Mucosa of rectum (tissue), 2 donors: ENCODE results near the gene RBM6.
"Not testable (repeated sequence)": the region's sequence is repeated elsewhere in the genome, so short reads cannot be mapped to it uniquely, and the experiment has no call there.

ENCODE experiments used
- H3K27ac ChIP-seq, 2 donors: one replicate each; pipeline ENCODE4 v1.7.0; 2013; ENCODE audit warnings: inconsistent platforms in 2 of 2, low read depth in 2 of 2, low read length in 2 of 2
- H3K27me3 ChIP-seq, 2 donors: one replicate each; pipeline ENCODE4 v1.7.0; 2013; ENCODE audit warnings: low read length in 2 of 2; ENCODE audit not compliant: control insufficient read depth in 2 of 2, insufficient read depth in 2 of 2
- H3K36me3 ChIP-seq, 2 donors: one replicate each; pipeline ENCODE4 v1.7.0; 2013; ENCODE audit warnings: low read length in 2 of 2; ENCODE audit not compliant: control insufficient read depth in 2 of 2, insufficient read depth in 2 of 2
- H3K4me1 ChIP-seq, 2 donors: one replicate each; pipeline ENCODE4 v1.7.0; 2013; ENCODE audit warnings: low read length in 2 of 2, mild to moderate bottlenecking in 1 of 2; ENCODE audit not compliant: control insufficient read depth in 2 of 2, insufficient read depth in 2 of 2
- H3K4me3 ChIP-seq, 2 donors: one replicate each; pipeline ENCODE4 v1.7.0; 2013; ENCODE audit warnings: low read length in 2 of 2
- H3K9ac ChIP-seq, 2 donors: one replicate each; pipeline ENCODE4 v1.7.0; 2013; ENCODE audit warnings: low read length in 2 of 2, low read depth in 1 of 2, mild to moderate bottlenecking in 1 of 2
- H3K9me3 ChIP-seq, 2 donors: one replicate each; pipeline ENCODE4 v1.7.0; 2013; ENCODE audit warnings: low read length in 2 of 2; ENCODE audit not compliant: control insufficient read depth in 2 of 2
- donor health status: healthy.
- donor health status: Normal muscosa, but diverticular disease.

Gene RBM6

DNA sequence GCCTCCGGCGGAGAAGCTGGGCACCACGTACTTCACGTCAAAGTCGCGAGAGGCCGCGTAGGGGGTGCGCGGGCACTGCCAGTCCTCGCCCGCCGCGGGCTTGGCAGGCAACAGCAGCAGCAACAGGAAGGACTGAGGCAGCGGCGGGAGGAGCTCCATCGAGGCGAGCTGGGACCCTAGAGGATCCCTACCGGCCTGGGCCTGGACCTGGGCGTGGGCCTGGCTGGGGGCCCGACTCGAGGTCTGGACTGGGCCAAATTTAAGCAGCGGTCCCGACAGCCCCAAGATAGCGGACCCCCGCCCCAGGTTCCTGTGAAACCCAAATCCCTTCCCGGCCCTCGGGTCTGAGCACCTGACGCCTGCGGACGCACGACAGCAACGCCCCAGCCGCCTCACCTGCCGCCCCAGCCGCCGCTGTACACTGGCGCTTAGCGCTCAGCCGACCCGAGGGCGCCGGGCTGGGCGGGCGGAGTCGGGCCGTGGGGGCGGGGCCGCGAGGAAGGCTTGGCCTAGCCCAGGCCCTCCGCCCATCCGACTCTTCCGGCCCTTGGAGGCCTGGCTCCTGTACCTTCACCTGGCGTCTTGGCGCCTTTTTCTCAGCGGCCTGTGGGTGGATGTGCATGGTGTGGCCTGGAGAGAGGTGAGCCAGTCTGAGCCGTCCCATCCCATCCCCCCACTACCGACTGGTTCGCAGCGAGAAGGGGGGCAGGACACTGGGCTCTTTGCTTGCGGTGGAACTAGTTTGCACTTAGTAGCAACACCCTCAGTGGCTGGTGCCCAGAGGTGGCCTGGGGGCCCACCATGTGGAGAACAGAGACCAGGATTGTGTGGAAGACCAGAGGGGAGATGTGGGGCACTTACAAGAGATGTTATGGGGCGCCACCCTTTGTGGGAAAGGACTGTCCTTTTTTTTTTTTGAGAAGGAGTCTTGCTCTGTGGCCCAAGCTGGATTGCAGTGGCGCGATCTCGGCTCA, 36.2 kb upstream of the RBM6 start, which contains the start of gene MST1R:
Gene MST1R (minus strand): TSS at position 423 of the 974 bp plus-strand sequence. CDS start 264 bp downstream, at position 159.
- Histone ChIP-seq H3K27me3 (no peaks in the 10 kb centered on the region), H3K9me3 (no peaks in the 10 kb centered on the region), H3K27ac (peak within 1 kb of the TSS; percentile 82 to 92), H3K4me1 (peaks cover 59 to 64% of the 10 kb centered on the region in 2 donors), H3K36me3 (peaks cover 2 to 3% of the 10 kb centered on the region in 2 donors), H3K4me3 (peak within 1 kb of the TSS; percentile 75 to 76), H3K9ac (peak within 1 kb of the TSS; percentile 75 to 92)

GRCh38 chr3:49904448-49904847, 35.5 kb upstream of the RBM6 start:
- Histone ChIP-seq H3K4me1 (peaks cover 53 to 58% of the 10 kb centered on the region in 2 donors), H3K27ac (peak overlapping the region; percentile 82 to 92), H3K9ac (peak overlapping the region; percentile 24 to 92)
- not testable (repeated sequence) for H3K9me3 ChIP-seq, H3K4me3 ChIP-seq, H3K27me3 ChIP-seq, H3K36me3 ChIP-seq

- H3K9me3 ChIP-seq, result no peaks in the 10 kb centered on the region
- peak overlapping the region; percentile 58 to 72 for H3K9ac ChIP-seq
- peak overlapping the region; percentile 92 to 96 for H3K27ac ChIP-seq
- peaks cover 4 to 5% of the 10 kb centered on the region in 2 donors for H3K36me3 ChIP-seq
- H3K4me3 ChIP-seq, result peak overlapping the region; percentile 55 to 71
- H3K27me3 ChIP-seq, result no peaks in the 10 kb centered on the region
- H3K4me1 ChIP-seq, result peaks cover 40 to 44% of the 10 kb centered on the region in 2 donors
These were observed 33.7 kb upstream of the RBM6 start for GRCh38 chr3:49906073-49906743.

GRCh38 chr3:49908373-49909199, 31.4 kb upstream of the RBM6 start:
- Histone ChIP-seq H3K27me3 (no peaks in the 10 kb centered on the region), H3K27ac (no peak overlapping the region), H3K9ac (no peak overlapping the region), H3K9me3 (no peaks in the 10 kb centered on the region), H3K4me3 (no peak overlapping the region), H3K4me1 (peaks cover 23 to 24% of the 10 kb centered on the region in 2 donors), H3K36me3 (peaks cover 5 to 14% of the 10 kb centered on the region in 2 donors)

GRCh38 chr3:49910409-49911123, 29.4 kb upstream of the RBM6 start:
- H3K27ac ChIP-seq, result no peak overlapping the region
- H3K36me3 ChIP-seq, result peaks cover 5 to 14% of the 10 kb centered on the region in 2 donors
- H3K27me3 ChIP-seq, result no peaks in the 10 kb centered on the region
- peaks cover 12 to 14% of the 10 kb centered on the region in 2 donors for H3K4me1 ChIP-seq
- no peak overlapping the region for H3K4me3 ChIP-seq
- H3K9me3 ChIP-seq, result no peaks in the 10 kb centered on the region
- no peak overlapping the region for H3K9ac ChIP-seq

GRCh38 chr3:49911124-49911420, 28.9 kb upstream of the RBM6 start:
- H3K9ac ChIP-seq, result no peak overlapping the region
- no peak overlapping the region for H3K27ac ChIP-seq
- no peaks in the 10 kb centered on the region for H3K9me3 ChIP-seq
- H3K36me3 ChIP-seq, result peaks cover 5 to 14% of the 10 kb centered on the region in 2 donors
- no peak overlapping the region for H3K4me3 ChIP-seq
- peaks cover 7 to 10% of the 10 kb centered on the region in 2 donors for H3K4me1 ChIP-seq
- no peaks in the 10 kb centered on the region for H3K27me3 ChIP-seq

DNA sequence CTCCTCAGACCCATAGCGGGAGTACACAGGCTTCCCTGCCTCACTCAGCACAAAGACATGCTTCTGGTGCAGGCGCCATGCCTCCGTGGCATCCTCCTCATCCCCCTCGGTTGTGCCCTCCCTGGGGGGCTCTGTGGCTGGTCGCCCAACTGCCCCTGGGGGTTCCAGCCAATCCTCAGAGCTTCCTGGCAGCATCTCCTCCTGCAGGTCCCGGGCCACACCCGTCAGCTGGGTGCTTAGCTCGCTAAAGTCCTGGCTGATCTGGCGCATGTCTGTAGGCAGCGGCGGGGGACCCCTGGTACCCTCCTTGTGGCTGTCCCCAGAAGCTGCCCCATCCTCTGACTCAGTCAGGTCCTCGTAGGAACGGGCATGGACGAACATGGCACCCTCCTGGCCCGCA, 28.3 kb upstream of the RBM6 start:
- Histone ChIP-seq H3K9me3 (no peaks in the 10 kb centered on the region), H3K27ac (no peak overlapping the region), H3K4me3 (no peak overlapping the region), H3K4me1 (peaks cover 2 to 4% of the 10 kb centered on the region in 2 donors), H3K9ac (no peak overlapping the region), H3K27me3 (no peaks in the 10 kb centered on the region), H3K36me3 (peaks cover 5 to 14% of the 10 kb centered on the region in 2 donors)

GRCh38 chr3:49912881-49913281, 27.1 kb upstream of the RBM6 start:
- Histone ChIP-seq H3K4me1 (peaks cover 0 to 2% of the 10 kb centered on the region in 2 donors), H3K9me3 (no peaks in the 10 kb centered on the region), H3K27ac (no peak overlapping the region), H3K4me3 (no peak overlapping the region), H3K27me3 (no peaks in the 10 kb centered on the region), H3K9ac (no peak overlapping the region), H3K36me3 (peaks cover 5 to 14% of the 10 kb centered on the region in 2 donors)

- Histone ChIP-seq H3K36me3 (peaks cover 3 to 14% of the 10 kb centered on the region in 2 donors), H3K27ac (no peak overlapping the region), H3K9me3 (no peaks in the 10 kb centered on the region), H3K4me3 (no peak overlapping the region), H3K9ac (no peak overlapping the region), H3K4me1 (peaks cover 0 to 2% of the 10 kb centered on the region in 2 donors), H3K27me3 (no peaks in the 10 kb centered on the region)
These were observed 25.0 kb upstream of the RBM6 start for GRCh38 chr3:49914906-49915305.
